ENCODE results near the gene SOWAHB. TPM values are rescaled to one million over a fixed set of nuclear protein-coding genes. Genes with fewer than 3 reads are reported as not detected.

Gene SOWAHB
- total RNA-seq, 2 experiments from 2014 or later = not detected

DNA sequence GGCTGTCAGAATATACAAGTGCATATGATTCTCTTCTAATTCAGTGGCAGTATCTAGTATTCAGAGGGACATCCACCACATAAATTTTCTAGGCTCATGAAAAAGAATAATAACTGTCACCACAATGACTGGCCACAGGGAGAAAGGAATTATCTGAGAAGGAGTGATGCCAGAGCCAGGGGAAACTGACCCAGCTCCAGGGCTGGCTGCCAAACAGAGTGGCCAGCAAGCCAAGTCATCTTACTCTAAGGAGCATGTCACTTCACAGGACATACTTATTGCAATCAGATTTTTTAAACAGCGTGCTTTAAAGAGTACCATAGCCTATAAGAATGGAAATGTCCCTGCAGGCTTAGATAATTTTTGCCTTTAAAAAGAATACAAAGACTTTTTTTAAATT is 45.8 kb upstream of the SOWAHB start:
- Histone ChIP-seq H3K4me3 (ENCODE audit: low read length) (no peak overlapping the region), H3K4me1 (ENCODE audit: insufficient read depth, low read length) (peaks cover 8% of the 10 kb centered on the region), H3K9me3 (ENCODE audit: control insufficient read depth in 1 of 2, insufficient read depth in 1 of 2, low read length in 2 of 2) (no peaks in the 10 kb centered on the region), H3K27ac (ENCODE audit: low read depth in 1 of 2, low read length in 2 of 2) (no peak overlapping the region), H3K36me3 (ENCODE audit: insufficient read depth, low read length) (no peaks in the 10 kb centered on the region), H3K27me3 (ENCODE audit: control insufficient read depth in 1 of 2, insufficient read depth in 2 of 2, low read length in 2 of 2) (no peaks in the 10 kb centered on the region)
- Mint-ChIP-seq H3K4me1 (ENCODE audit: low read depth) (peaks cover 4% of the 10 kb centered on the region), H3K27me3 (no peaks in the 10 kb centered on the region), H3K9me3 (no peaks in the 10 kb centered on the region), H3K27ac (no peak overlapping the region), H3K4me3 (no peak overlapping the region), H3K36me3 (ENCODE audit: low read depth) (no peaks in the 10 kb centered on the region)
- CTCF ChIA-PET = no interaction called here
- POLR2A ChIA-PET = no interaction called here
- TF ChIP-seq, protein P1, sequence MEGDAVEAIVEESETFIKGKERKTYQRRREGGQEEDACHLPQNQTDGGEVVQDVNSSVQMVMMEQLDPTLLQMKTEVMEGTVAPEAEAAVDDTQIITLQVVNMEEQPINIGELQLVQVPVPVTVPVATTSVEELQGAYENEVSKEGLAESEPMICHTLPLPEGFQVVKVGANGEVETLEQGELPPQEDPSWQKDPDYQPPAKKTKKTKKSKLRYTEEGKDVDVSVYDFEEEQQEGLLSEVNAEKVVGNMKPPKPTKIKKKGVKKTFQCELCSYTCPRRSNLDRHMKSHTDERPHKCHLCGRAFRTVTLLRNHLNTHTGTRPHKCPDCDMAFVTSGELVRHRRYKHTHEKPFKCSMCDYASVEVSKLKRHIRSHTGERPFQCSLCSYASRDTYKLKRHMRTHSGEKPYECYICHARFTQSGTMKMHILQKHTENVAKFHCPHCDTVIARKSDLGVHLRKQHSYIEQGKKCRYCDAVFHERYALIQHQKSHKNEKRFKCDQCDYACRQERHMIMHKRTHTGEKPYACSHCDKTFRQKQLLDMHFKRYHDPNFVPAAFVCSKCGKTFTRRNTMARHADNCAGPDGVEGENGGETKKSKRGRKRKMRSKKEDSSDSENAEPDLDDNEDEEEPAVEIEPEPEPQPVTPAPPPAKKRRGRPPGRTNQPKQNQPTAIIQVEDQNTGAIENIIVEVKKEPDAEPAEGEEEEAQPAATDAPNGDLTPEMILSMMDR (IDR thresholded peaks at IDR 0.05) = no peak
- intact Hi-C loops (cut with DNase I, micrococcal nuclease) = no loop called here
- ATAC-seq (ENCODE audit: poor library complexity) (no peak), DNase-seq (no peak)

DNA sequence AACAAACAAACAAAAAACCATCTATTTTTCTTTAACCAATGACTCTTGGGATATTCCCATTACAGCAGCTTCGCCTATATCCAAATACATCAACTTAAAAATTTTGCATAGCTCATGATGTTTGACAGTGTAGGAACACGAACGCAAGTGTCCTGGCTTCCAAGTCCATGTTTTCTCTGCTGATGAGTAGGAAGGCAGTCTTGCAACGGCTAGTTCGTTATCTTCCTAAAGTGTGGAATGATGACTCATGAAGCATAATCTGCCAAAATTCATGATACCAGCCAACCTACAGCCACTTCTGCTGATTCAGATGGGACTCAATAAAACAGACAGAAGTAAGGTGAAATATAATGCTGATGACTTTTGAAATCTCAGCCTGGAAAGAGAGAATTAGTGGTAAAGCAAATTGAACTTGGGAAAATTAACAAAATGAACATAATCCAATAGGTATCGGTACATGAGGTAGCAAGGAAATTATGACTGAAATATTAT is 45.2 kb upstream of the SOWAHB start:
- H3K27me3 ChIP-seq (ENCODE audit: control insufficient read depth in 1 of 2, insufficient read depth in 2 of 2, low read length in 2 of 2) = no peaks in the 10 kb centered on the region
- Mint-ChIP-seq H3K4me3 (no peak overlapping the region), H3K27ac (no peak overlapping the region), H3K27me3 (peaks cover 2% of the 10 kb centered on the region), H3K9me3 (no peaks in the 10 kb centered on the region), H3K36me3 (ENCODE audit: low read depth) (no peaks in the 10 kb centered on the region), H3K4me1 (ENCODE audit: low read depth) (no peaks in the 10 kb centered on the region)
- intact Hi-C loops (cut with DNase I, micrococcal nuclease) = no loop called here
- H3K4me3 ChIP-seq (ENCODE audit: low read length) = no peak overlapping the region
- H3K4me1 ChIP-seq (ENCODE audit: insufficient read depth, low read length) = peaks cover 2% of the 10 kb centered on the region
- DNase-seq (no peak), ATAC-seq (ENCODE audit: poor library complexity) (no peak)
- TF ChIP-seq, protein P1 (IDR thresholded peaks at IDR 0.05) = no peak
- no peak overlapping the region for H3K27ac ChIP-seq (ENCODE audit: low read depth in 1 of 2, low read length in 2 of 2)
- H3K9me3 ChIP-seq (ENCODE audit: control insufficient read depth in 1 of 2, insufficient read depth in 1 of 2, low read length in 2 of 2) = no peaks in the 10 kb centered on the region
- CTCF ChIA-PET = no interaction called here
- POLR2A ChIA-PET = no interaction called here
- no peaks in the 10 kb centered on the region for H3K36me3 ChIP-seq (ENCODE audit: insufficient read depth, low read length)

DNA sequence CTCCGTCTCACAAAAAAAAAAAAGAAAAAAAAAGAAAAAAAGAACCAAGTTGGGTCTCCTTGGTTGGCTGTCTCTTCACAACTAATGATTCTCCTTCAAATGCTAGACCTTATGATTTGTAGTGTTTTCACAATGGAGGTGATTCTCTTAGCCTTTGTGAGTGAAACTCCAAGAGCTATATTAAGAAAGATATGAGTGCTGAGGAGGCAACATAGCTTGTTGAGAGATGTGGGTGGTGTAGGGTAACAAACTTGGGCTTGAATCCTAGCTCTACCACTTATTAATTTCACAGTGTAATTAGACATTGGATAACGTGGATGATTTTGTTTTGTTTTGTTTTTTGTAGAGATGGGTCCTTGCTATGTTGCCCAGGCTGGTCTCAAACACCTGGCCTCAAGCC is 41.2 kb upstream of the SOWAHB start:
- Histone ChIP-seq H3K9me3 (ENCODE audit: control insufficient read depth in 1 of 2, insufficient read depth in 1 of 2, low read length in 2 of 2) (no peaks in the 10 kb centered on the region), H3K27ac (ENCODE audit: low read depth in 1 of 2, low read length in 2 of 2) (no peak overlapping the region), H3K4me3 (ENCODE audit: low read length) (no peak overlapping the region), H3K36me3 (ENCODE audit: insufficient read depth, low read length) (no peaks in the 10 kb centered on the region), H3K27me3 (ENCODE audit: control insufficient read depth in 1 of 2, insufficient read depth in 2 of 2, low read length in 2 of 2) (no peaks in the 10 kb centered on the region), H3K4me1 (ENCODE audit: insufficient read depth, low read length) (no peaks in the 10 kb centered on the region)
- DNase-seq = no peak
- Mint-ChIP-seq H3K4me3 (no peak overlapping the region), H3K9me3 (no peaks in the 10 kb centered on the region), H3K27me3 (peaks cover 4% of the 10 kb centered on the region), H3K27ac (no peak overlapping the region), H3K36me3 (ENCODE audit: low read depth) (no peaks in the 10 kb centered on the region), H3K4me1 (ENCODE audit: low read depth) (no peaks in the 10 kb centered on the region)
- intact Hi-C loops (cut with DNase I, micrococcal nuclease) = no loop called here
- TF ChIP-seq, protein P1 (IDR thresholded peaks at IDR 0.05) = no peak
- POLR2A ChIA-PET = no interaction called here
- CTCF ChIA-PET = no interaction called here
- no peak for ATAC-seq (ENCODE audit: poor library complexity)
